MCF 10A (cell line): ENCODE data around the gene LYL1. TPM values are rescaled to one million over a fixed set of nuclear protein-coding genes. Genes with fewer than 3 reads are reported as not detected.
A peak's percentile ranks its signal among the peaks of the same experiment; 100 is the strongest.

ENCODE experiments used
- BruUV-seq: library from RNA; stranded (reverse); fragments of 400-500 nt; replicated peaks from 2 replicates; lab custom pipeline; 2021; lab: Mats Ljungman, UMichigan
- CTCF ChIA-PET: fragments of 300-600 bp; sonication (Branson Sonifier 250); formaldehyde crosslinking; extraction: SDS; loops from one replicate; lab custom pipeline; 2021; ENCODE audit warnings: antibody characterized with exemption, inconsistent platforms; lab: Yijun Ruan, JAX
- POLR2A ChIA-PET: fragments of 300-600, 350-650 bp; sonication (Branson Sonifier 250); formaldehyde crosslinking; extraction: SDS; loops from one replicate; lab custom pipeline; 2020; ENCODE audit warnings: antibody characterized with exemption, inconsistent platforms; lab: Yijun Ruan, JAX
- DNase-seq: peaks from one replicate; pipeline ENCODE4 v3.0.0-alpha.2; 2018; ENCODE audit not compliant: unreplicated experiment
- H3K27ac Mint-ChIP-seq: one replicate; pipeline ENCODE4 v1.8.0; 2022; ENCODE audit warnings: mild to moderate bottlenecking, low read depth, mixed read lengths; ENCODE audit not compliant: unreplicated experiment
- H3K27me3 Mint-ChIP-seq: one replicate; pipeline ENCODE4 v1.8.0; 2022; ENCODE audit warnings: mixed read lengths; ENCODE audit not compliant: insufficient read depth, unreplicated experiment
- H3K36me3 Mint-ChIP-seq: one replicate; pipeline ENCODE4 v1.8.0; 2022; ENCODE audit warnings: mild to moderate bottlenecking, moderate library complexity, mixed read lengths; ENCODE audit not compliant: insufficient read depth, unreplicated experiment
- H3K4me1 Mint-ChIP-seq: one replicate; pipeline ENCODE4 v1.8.0; 2022; ENCODE audit warnings: mixed read lengths; ENCODE audit not compliant: insufficient read depth, unreplicated experiment
- H3K4me3 Mint-ChIP-seq: one replicate; pipeline ENCODE4 v1.8.0; 2022; ENCODE audit warnings: mild to moderate bottlenecking, moderate library complexity, mixed read lengths; ENCODE audit not compliant: unreplicated experiment
- H3K9me3 Mint-ChIP-seq: one replicate; pipeline ENCODE4 v1.8.0; 2022; ENCODE audit warnings: mixed read lengths; ENCODE audit not compliant: unreplicated experiment
- CTCF ChIP-seq: fragments of 200-600 bp; IDR thresholded peaks from one replicate; pipeline ENCODE4 v1.8.0; 2022; ENCODE audit warnings: antibody characterized with exemption, mild to moderate bottlenecking; ENCODE audit not compliant: unreplicated experiment
- intact Hi-C: fragments of 100-400 bp; cut with micrococcal nuclease; formaldehyde crosslinking; loops from 2 replicates; pipeline ENCODE4 v1.14.1; 2022
- total RNA-seq: library from RNA; stranded (reverse); gene quantifications from 2 replicates; pipeline ENCODE4 v1.2.3, GENCODE V29; 2022

LYL1 gene
- total RNA-seq, 1 experiment from 2014 or later, result not detected

GRCh38 chr19:13054626-13055212, 47.9 kb downstream of the LYL1 start:
- Mint-ChIP-seq H3K36me3 (peaks cover 4% of the 10 kb centered on the region), H3K9me3 (no peaks in the 10 kb centered on the region), H3K27ac (no peak overlapping the region), H3K4me3 (no peak overlapping the region), H3K4me1 (peaks cover 48% of the 10 kb centered on the region), H3K27me3 (no peaks in the 10 kb centered on the region)
- ChIA-PET POLR2A (interaction anchor here (0.6 to 1.8 kb wide), 8 partner anchors 18 to 110 kb away, joined by 3 to 9 read pairs (median 3); no protein-coding TSS in a partner anchor), CTCF (interaction anchor here (0.5 to 13.3 kb wide), 10 partner anchors 21 to 89 kb away, joined by 3 to 334 read pairs (median 4); no protein-coding TSS in a partner anchor)
- no TSS peak for BruUV-seq
- no peak for TF ChIP-seq CTCF
- intact Hi-C loops, result no loop called here
- DNase-seq, result no peak

GRCh38 chr19:13053761-13054625, 48.7 kb downstream of the LYL1 start:
- intact Hi-C loops, result no loop called here
- Mint-ChIP-seq H3K27ac (no peak overlapping the region), H3K9me3 (no peaks in the 10 kb centered on the region), H3K4me1 (peaks cover 48% of the 10 kb centered on the region), H3K36me3 (peaks cover 4% of the 10 kb centered on the region), H3K4me3 (no peak overlapping the region), H3K27me3 (no peaks in the 10 kb centered on the region)
- DNase-seq, result peak; percentile 79
- BruUV-seq, result no TSS peak
- ChIA-PET POLR2A (interaction anchor here (0.7 to 1.8 kb wide), 4 partner anchors 17 to 100 kb away, joined by 3 to 9 read pairs (median 4); no protein-coding TSS in a partner anchor), CTCF (interaction anchor here (0.6 to 13.3 kb wide), 8 partner anchors 20 to 89 kb away, joined by 3 to 334 read pairs (median 4); no protein-coding TSS in a partner anchor)
- no peak for TF ChIP-seq CTCF

GRCh38 chr19:13053238-13053637, 49.4 kb downstream of the LYL1 start:
- H3K4me1 Mint-ChIP-seq, result peaks cover 48% of the 10 kb centered on the region
- H3K9me3 Mint-ChIP-seq, result no peaks in the 10 kb centered on the region
- peaks cover 4% of the 10 kb centered on the region for H3K36me3 Mint-ChIP-seq
- no peak for DNase-seq
- no TSS peak for BruUV-seq
- ChIA-PET POLR2A (interaction anchor here (1.1 kb wide), 1 partner anchor 28 kb away, joined by 3 read pairs; no protein-coding TSS in a partner anchor), CTCF (interaction anchor here (0.9 to 13.3 kb wide), 6 partner anchors 8 to 88 kb away, joined by 3 to 334 read pairs (median 5); no protein-coding TSS in a partner anchor)
- no peak for TF ChIP-seq CTCF
- intact Hi-C loops, result no loop called here
- no peak overlapping the region for H3K27ac Mint-ChIP-seq
- no peaks in the 10 kb centered on the region for H3K27me3 Mint-ChIP-seq
- H3K4me3 Mint-ChIP-seq, result no peak overlapping the region
